ENCODE measurements around the gene OTUD7B.
A peak's percentile ranks its signal among the peaks of the same experiment; 100 is the strongest.

Gene OTUD7B

DNA sequence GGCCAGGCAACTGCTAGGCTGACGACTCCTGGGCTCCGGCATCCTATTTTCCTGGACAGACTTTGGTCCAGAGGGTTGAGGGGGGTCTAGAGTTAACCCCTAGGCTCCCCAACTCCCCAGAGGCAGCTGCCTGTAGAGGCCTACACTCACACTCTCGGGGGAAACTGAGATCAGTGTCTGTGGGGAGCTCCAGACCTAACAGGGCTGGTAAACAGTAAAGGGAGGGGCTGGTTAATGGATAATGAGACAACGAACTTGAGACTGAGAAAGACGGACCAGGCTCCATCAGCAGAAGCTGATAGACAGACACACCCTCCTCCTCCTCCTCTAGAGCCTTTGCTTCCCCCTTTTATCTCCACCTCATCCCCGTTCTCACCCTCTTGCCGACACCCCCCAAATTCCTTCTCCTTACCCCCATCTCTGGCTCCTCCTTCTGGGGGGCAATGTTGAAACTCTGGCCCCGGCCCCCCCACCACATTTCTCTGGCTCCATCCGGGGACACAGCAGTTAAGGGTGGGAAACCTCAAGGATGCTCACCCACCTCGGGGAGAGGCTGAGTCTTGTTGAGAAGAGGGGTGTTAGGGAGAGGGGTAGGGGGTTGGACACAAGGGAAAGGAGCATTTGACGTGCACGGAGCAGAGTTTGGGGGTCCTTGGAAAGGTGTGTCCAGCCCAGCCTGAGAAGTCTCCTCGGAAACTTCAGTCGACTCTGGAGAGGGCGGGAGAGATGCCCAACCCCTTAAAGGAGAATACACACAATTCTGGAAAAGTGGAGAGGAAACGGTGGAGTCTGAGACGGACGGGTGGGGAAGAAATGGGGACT is 74.1 kb downstream of the OTUD7B start, which contains the start of gene MTMR11 (continued):
- TF ChIP-seq, protein P1, sequence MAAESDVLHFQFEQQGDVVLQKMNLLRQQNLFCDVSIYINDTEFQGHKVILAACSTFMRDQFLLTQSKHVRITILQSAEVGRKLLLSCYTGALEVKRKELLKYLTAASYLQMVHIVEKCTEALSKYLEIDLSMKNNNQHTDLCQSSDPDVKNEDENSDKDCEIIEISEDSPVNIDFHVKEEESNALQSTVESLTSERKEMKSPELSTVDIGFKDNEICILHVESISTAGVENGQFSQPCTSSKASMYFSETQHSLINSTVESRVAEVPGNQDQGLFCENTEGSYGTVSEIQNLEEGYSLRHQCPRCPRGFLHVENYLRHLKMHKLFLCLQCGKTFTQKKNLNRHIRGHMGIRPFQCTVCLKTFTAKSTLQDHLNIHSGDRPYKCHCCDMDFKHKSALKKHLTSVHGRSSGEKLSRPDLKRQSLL (tag by site-specific recombination; IDR thresholded peaks at IDR 0.05) = peak; percentile 40; the same call in 1 of the 2 replicates
- TF ChIP-seq ZNF221 (tag by site-specific recombination; IDR thresholded peaks at IDR 0.05; ENCODE audit: borderline replicate concordance) (no peak), YY1 (tag by site-specific recombination; IDR thresholded peaks at IDR 0.05) (no peak), ZNF341 (tag by site-specific recombination; IDR thresholded peaks at IDR 0.05; ENCODE audit: low read depth) (no peak), SP3 (tag by site-specific recombination; IDR thresholded peaks at IDR 0.05) (peak; percentile 9), ZBTB7A (tag by site-specific recombination; IDR thresholded peaks at IDR 0.05; ENCODE audit: low read depth) (no peak), ZNF529 (tag by site-specific recombination; IDR thresholded peaks at IDR 0.05; ENCODE audit: insufficient replicate concordance) (no peak), GLIS2 (tag by site-specific recombination; IDR thresholded peaks at IDR 0.05) (peak; percentile 45; the same call in 1 of the 2 replicates), ZBTB17 (tag by site-specific recombination; IDR thresholded peaks at IDR 0.05) (peak; percentile 89), SP7 (tag by site-specific recombination; IDR thresholded peaks at IDR 0.05) (no peak), ZBTB20 (tag by site-specific recombination; IDR thresholded peaks at IDR 0.05) (no peak), OVOL3 (tag by site-specific recombination; IDR thresholded peaks at IDR 0.05) (no peak), ZBTB48 (tag by site-specific recombination; IDR thresholded peaks at IDR 0.05) (peak; percentile 64), ZNF747 (tag by site-specific recombination; IDR thresholded peaks at IDR 0.05) (no peak), ZNF777 (tag by site-specific recombination; IDR thresholded peaks at IDR 0.05; ENCODE audit: borderline replicate concordance) (0 out of 2 replicates have a peak, but pooled peaks have one; percentile 16), KLF9 (tag by site-specific recombination; IDR thresholded peaks at IDR 0.05; ENCODE audit: low read depth) (peak; percentile 47; the same call in 1 of the 2 replicates), ZNF140 (tag by site-specific recombination; IDR thresholded peaks at IDR 0.05) (no peak), ZNF501 (tag by site-specific recombination; IDR thresholded peaks at IDR 0.05) (no peak), ZBTB8A (tag by site-specific recombination; IDR thresholded peaks at IDR 0.05) (no peak), ZNF670 (tag by site-specific recombination; IDR thresholded peaks at IDR 0.05; ENCODE audit: low read depth) (no peak), ZNF48 (tag by site-specific recombination; IDR thresholded peaks at IDR 0.05) (no peak), ZNF629 (tag by site-specific recombination; IDR thresholded peaks at IDR 0.05) (no peak), ZNF175 (tag by site-specific recombination; IDR thresholded peaks at IDR 0.05) (no peak), ZNF174 (tag by site-specific recombination; IDR thresholded peaks at IDR 0.05) (no peak), ZNF76 (tag by site-specific recombination; IDR thresholded peaks at IDR 0.05; ENCODE audit: borderline replicate concordance, low read depth) (no peak), ZNF843 (tag by site-specific recombination; IDR thresholded peaks at IDR 0.05) (no peak), HOXC10 (CRISPR knock-in tag; IDR thresholded peaks at IDR 0.05) (no peak)
- TF ChIP-seq, protein P2, sequence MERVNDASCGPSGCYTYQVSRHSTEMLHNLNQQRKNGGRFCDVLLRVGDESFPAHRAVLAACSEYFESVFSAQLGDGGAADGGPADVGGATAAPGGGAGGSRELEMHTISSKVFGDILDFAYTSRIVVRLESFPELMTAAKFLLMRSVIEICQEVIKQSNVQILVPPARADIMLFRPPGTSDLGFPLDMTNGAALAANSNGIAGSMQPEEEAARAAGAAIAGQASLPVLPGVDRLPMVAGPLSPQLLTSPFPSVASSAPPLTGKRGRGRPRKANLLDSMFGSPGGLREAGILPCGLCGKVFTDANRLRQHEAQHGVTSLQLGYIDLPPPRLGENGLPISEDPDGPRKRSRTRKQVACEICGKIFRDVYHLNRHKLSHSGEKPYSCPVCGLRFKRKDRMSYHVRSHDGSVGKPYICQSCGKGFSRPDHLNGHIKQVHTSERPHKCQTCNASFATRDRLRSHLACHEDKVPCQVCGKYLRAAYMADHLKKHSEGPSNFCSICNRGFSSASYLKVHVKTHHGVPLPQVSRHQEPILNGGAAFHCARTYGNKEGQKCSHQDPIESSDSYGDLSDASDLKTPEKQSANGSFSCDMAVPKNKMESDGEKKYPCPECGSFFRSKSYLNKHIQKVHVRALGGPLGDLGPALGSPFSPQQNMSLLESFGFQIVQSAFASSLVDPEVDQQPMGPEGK (tag by site-specific recombination; IDR thresholded peaks at IDR 0.05) = peak; percentile 61; the same call in 1 of the 2 replicates
- TF ChIP-seq, protein P3, sequence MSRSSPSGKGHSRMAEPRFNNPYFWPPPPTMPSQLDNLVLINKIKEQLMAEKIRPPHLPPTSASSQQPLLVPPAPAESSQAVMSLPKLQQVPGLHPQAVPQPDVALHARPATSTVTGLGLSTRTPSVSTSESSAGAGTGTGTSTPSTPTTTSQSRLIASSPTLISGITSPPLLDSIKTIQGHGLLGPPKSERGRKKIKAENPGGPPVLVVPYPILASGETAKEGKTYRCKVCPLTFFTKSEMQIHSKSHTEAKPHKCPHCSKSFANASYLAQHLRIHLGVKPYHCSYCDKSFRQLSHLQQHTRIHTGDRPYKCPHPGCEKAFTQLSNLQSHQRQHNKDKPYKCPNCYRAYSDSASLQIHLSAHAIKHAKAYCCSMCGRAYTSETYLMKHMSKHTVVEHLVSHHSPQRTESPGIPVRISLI (tag by site-specific recombination; IDR thresholded peaks at IDR 0.05) = no peak
- TF ChIP-seq, protein P4, sequence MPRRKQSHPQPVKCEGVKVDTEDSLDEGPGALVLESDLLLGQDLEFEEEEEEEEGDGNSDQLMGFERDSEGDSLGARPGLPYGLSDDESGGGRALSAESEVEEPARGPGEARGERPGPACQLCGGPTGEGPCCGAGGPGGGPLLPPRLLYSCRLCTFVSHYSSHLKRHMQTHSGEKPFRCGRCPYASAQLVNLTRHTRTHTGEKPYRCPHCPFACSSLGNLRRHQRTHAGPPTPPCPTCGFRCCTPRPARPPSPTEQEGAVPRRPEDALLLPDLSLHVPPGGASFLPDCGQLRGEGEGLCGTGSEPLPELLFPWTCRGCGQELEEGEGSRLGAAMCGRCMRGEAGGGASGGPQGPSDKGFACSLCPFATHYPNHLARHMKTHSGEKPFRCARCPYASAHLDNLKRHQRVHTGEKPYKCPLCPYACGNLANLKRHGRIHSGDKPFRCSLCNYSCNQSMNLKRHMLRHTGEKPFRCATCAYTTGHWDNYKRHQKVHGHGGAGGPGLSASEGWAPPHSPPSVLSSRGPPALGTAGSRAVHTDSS (tag by site-specific recombination; IDR thresholded peaks at IDR 0.05) = peak; percentile 26; the same call in 1 of the 2 replicates
- TF ChIP-seq, protein P5, sequence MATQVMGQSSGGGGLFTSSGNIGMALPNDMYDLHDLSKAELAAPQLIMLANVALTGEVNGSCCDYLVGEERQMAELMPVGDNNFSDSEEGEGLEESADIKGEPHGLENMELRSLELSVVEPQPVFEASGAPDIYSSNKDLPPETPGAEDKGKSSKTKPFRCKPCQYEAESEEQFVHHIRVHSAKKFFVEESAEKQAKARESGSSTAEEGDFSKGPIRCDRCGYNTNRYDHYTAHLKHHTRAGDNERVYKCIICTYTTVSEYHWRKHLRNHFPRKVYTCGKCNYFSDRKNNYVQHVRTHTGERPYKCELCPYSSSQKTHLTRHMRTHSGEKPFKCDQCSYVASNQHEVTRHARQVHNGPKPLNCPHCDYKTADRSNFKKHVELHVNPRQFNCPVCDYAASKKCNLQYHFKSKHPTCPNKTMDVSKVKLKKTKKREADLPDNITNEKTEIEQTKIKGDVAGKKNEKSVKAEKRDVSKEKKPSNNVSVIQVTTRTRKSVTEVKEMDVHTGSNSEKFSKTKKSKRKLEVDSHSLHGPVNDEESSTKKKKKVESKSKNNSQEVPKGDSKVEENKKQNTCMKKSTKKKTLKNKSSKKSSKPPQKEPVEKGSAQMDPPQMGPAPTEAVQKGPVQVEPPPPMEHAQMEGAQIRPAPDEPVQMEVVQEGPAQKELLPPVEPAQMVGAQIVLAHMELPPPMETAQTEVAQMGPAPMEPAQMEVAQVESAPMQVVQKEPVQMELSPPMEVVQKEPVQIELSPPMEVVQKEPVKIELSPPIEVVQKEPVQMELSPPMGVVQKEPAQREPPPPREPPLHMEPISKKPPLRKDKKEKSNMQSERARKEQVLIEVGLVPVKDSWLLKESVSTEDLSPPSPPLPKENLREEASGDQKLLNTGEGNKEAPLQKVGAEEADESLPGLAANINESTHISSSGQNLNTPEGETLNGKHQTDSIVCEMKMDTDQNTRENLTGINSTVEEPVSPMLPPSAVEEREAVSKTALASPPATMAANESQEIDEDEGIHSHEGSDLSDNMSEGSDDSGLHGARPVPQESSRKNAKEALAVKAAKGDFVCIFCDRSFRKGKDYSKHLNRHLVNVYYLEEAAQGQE (tag by site-specific recombination; IDR thresholded peaks at IDR 0.05) = no peak
